H1 (cell line): Measurements from ENCODE around the gene TTC28. TPM values are rescaled to one million over a fixed set of nuclear protein-coding genes. Genes with fewer than 3 reads are reported as not detected.

Experiments used
- CTCF ChIA-PET: fragments of 300-600 bp; sonication (Branson Sonifier 250); formaldehyde crosslinking; loops from one replicate; lab custom pipeline; 2021; ENCODE audit not compliant: partially characterized antibody; lab: Charles Lee
- POLR2A ChIA-PET: fragments of 300-600 bp; sonication (Branson Sonifier 250); formaldehyde crosslinking; loops from one replicate; lab custom pipeline; 2021; ENCODE audit warnings: inconsistent platforms; ENCODE audit not compliant: partially characterized antibody; lab: Charles Lee
- DNase-seq, 2 experiments: peaks; one replicate each; pipeline versions ENCODE4 v3.0.0 to v3.0.0-alpha.2; 2010 to 2022; ENCODE audit warnings: low spot score in 2 of 2, low read depth in 1 of 2, mixed read lengths in 1 of 2
- FAIRE-seq: peaks from 2 replicates; lab custom pipeline; 2011; peaks lifted over from hg19 to GRCh38; lab: Jason Lieb, UNC
- H2AFZ ChIP-seq: 2 replicates; pipeline ENCODE4 v1.8.1; 2012; ENCODE audit warnings: low read length, inconsistent platforms
- H2AK5ac ChIP-seq: 2 replicates; pipeline ENCODE4 v1.6.1; 2013; ENCODE audit warnings: low read depth, low read length
- H2BK120ac ChIP-seq: replicated peaks from 2 replicates; pipeline ENCODE3; 2013; ENCODE audit warnings: low read depth, low read length, inconsistent platforms
- H2BK12ac ChIP-seq: 2 replicates; pipeline ENCODE4 v1.6.1; 2013; ENCODE audit warnings: low read depth, low read length
- H2BK15ac ChIP-seq: 2 replicates; pipeline ENCODE4 v1.6.1; 2013; ENCODE audit warnings: low read length
- H2BK20ac ChIP-seq: 2 replicates; pipeline ENCODE4 v1.6.1; 2013; ENCODE audit warnings: low read length
- H2BK5ac ChIP-seq: 2 replicates; pipeline ENCODE4 v1.6.1; 2013; ENCODE audit warnings: low read depth, low read length
- H3K14ac ChIP-seq: 2 replicates; pipeline ENCODE4 v1.6.1; 2013; ENCODE audit warnings: inconsistent platforms; ENCODE audit not compliant: insufficient read length
- H3K18ac ChIP-seq: 2 replicates; pipeline ENCODE4 v1.6.1; 2013; ENCODE audit warnings: low read length; ENCODE audit errors: extremely low read depth
- H3K23ac ChIP-seq: 2 replicates; pipeline ENCODE4 v1.6.1; 2013; ENCODE audit warnings: inconsistent platforms; ENCODE audit not compliant: insufficient read length
- H3K23me2 ChIP-seq: 2 replicates; pipeline ENCODE4 v1.6.1; 2013; ENCODE audit warnings: low read depth, low read length
- H3K27ac ChIP-seq: 2 replicates; pipeline ENCODE4 v1.6.1; 2011; ENCODE audit warnings: low read depth, low read length, inconsistent platforms
- H3K27me3 ChIP-seq, 4 experiments: replicated peaks in 1 of 4; 1 replicate in 1 of 4; 2 replicates in 3 of 4; pipeline versions ENCODE4 v1.6.1 to v1.8.1; 2011 to 2013; ENCODE audit warnings: low read length in 3 of 4, mild to moderate bottlenecking in 3 of 4, inconsistent platforms in 2 of 4, mixed read lengths in 2 of 4, moderate library complexity in 1 of 4; ENCODE audit not compliant: control insufficient read depth in 3 of 4, insufficient read depth in 3 of 4; ENCODE audit errors: extremely low read depth in 1 of 4
- H3K36me3 ChIP-seq, 4 experiments: 2 replicates each; pipeline versions ENCODE4 v1.6.1 to v1.8.1; 2011 to 2013; ENCODE audit warnings: mild to moderate bottlenecking in 4 of 4, low read length in 3 of 4, moderate library complexity in 2 of 4, control low read depth in 1 of 4, inconsistent platforms in 1 of 4; ENCODE audit not compliant: insufficient read depth in 4 of 4, control insufficient read depth in 2 of 4
- H3K4ac ChIP-seq: replicated peaks from 2 replicates; pipeline ENCODE3; 2013; ENCODE audit warnings: low read length, low read depth, mixed read lengths, inconsistent platforms; ENCODE audit not compliant: insufficient read length
- H3K4me1 ChIP-seq, 4 experiments: replicated peaks in 1 of 4; 1 replicate in 1 of 4; 2 replicates in 3 of 4; pipeline versions ENCODE4 v1.6.1 to v1.8.1; 2011 to 2013; ENCODE audit warnings: low read length in 3 of 4, inconsistent platforms in 2 of 4, mixed read lengths in 1 of 4; ENCODE audit not compliant: insufficient read depth in 4 of 4, control insufficient read depth in 3 of 4
- H3K4me2 ChIP-seq, 2 experiments: 2 replicates each; pipeline versions ENCODE4 v1.6.1 to v1.8.1; 2011 to 2013; ENCODE audit warnings: low read depth in 2 of 2, low read length in 2 of 2, control low read depth in 1 of 2, inconsistent platforms in 1 of 2, mild to moderate bottlenecking in 1 of 2; ENCODE audit not compliant: insufficient read depth in 1 of 2
- H3K4me3 ChIP-seq, 4 experiments: fragments of 200-600, 300-600 bp in 1 of 4; sonication (generic), shearing (Covaris generic), sonication (Bioruptor Twin) in 1 of 4; 2 replicates each; pipeline versions ENCODE4 v1.5.1 to v1.8.1; 2011 to 2016; ENCODE audit warnings: low read length in 4 of 4, low read depth in 3 of 4, control low read depth in 2 of 4, inconsistent platforms in 2 of 4, mild to moderate bottlenecking in 2 of 4, mixed read lengths in 1 of 4, moderate library complexity in 1 of 4; ENCODE audit not compliant: insufficient read depth in 2 of 4; ENCODE audit errors: extremely low read depth in 1 of 4
- H3K56ac ChIP-seq: replicated peaks from 2 replicates; pipeline ENCODE3; 2013; ENCODE audit warnings: low read depth, mild to moderate bottlenecking, mixed read lengths, low read length, inconsistent platforms; ENCODE audit not compliant: insufficient read length
- H3K79me1 ChIP-seq: 2 replicates; pipeline ENCODE4 v1.6.1; 2013; ENCODE audit warnings: low read depth, low read length, control low read depth
- H3K79me2 ChIP-seq, 2 experiments: 2 replicates each; pipeline versions ENCODE4 v1.6.1 to v1.8.1; 2012 to 2013; ENCODE audit warnings: low read length in 2 of 2, mild to moderate bottlenecking in 2 of 2, inconsistent platforms in 1 of 2; ENCODE audit not compliant: insufficient read depth in 2 of 2, control insufficient read depth in 1 of 2
- H3K9ac ChIP-seq, 4 experiments: replicated peaks in 1 of 4; 1 replicate in 1 of 4; 2 replicates in 3 of 4; pipeline versions ENCODE4 v1.6.1 to v1.8.1; 2011 to 2013; ENCODE audit warnings: low read depth in 3 of 4, low read length in 3 of 4, control low read depth in 2 of 4, mild to moderate bottlenecking in 2 of 4, moderate library complexity in 2 of 4, inconsistent platforms in 1 of 4; ENCODE audit errors: extremely low read depth in 1 of 4
- H3K9me3 ChIP-seq, 2 experiments: 2 replicates each; pipeline versions ENCODE4 v1.6.1 to v1.8.1; 2012 to 2013; ENCODE audit warnings: mild to moderate bottlenecking in 2 of 2, moderate library complexity in 2 of 2, control low read depth in 1 of 2, inconsistent platforms in 1 of 2, low read depth in 1 of 2, low read length in 1 of 2, mixed read lengths in 1 of 2; ENCODE audit not compliant: insufficient read depth in 2 of 2
- H4K20me1 ChIP-seq, 2 experiments: replicated peaks in 1 of 2; 2 replicates each; pipeline versions ENCODE3 to v1.8.1; 2011 to 2013; ENCODE audit warnings: inconsistent platforms in 2 of 2, low read length in 2 of 2, mild to moderate bottlenecking in 1 of 2; ENCODE audit not compliant: insufficient read depth in 2 of 2, control insufficient read depth in 1 of 2
- H4K5ac ChIP-seq: 2 replicates; pipeline ENCODE4 v1.6.1; 2013; ENCODE audit warnings: low read length, low read depth, mixed read lengths, inconsistent platforms; ENCODE audit not compliant: insufficient read length
- H4K8ac ChIP-seq: 2 replicates; pipeline ENCODE4 v1.8.0; 2013; ENCODE audit warnings: mild to moderate bottlenecking, moderate library complexity, low read length, inconsistent platforms; ENCODE audit not compliant: insufficient read depth; ENCODE audit errors: extremely low read depth
- H4K91ac ChIP-seq: replicated peaks from 2 replicates; pipeline ENCODE3; 2013; ENCODE audit warnings: low read length, mixed read lengths, inconsistent platforms; ENCODE audit not compliant: insufficient read length
- RAD21 ChIP-seq, 2 experiments: IDR thresholded peaks in 1 of 2; conservative IDR thresholded peaks in 1 of 2; 2 replicates each; pipeline ENCODE4 v1.6.1; 2011; ENCODE audit warnings: low read depth in 2 of 2, low read length in 2 of 2, improper control_type of control experiment in 1 of 2, inconsistent platforms in 1 of 2, mild to moderate bottlenecking in 1 of 2, moderate library complexity in 1 of 2
- TCF12 ChIP-seq: IDR thresholded peaks from 2 replicates; pipeline ENCODE4 v1.6.1; 2011; ENCODE audit warnings: low read depth, mild to moderate bottlenecking, low read length
- WGBS, 2 experiments: shearing (Covaris generic) in 1 of 2; methylation state at CpG; one replicate each; pipeline versions ENCODE4 v1.1.6 to v1.1.7; 2013 to 2015; ENCODE audit warnings: low lambda C conversion rate in 2 of 2, mixed read lengths in 2 of 2, inconsistent platforms in 1 of 2, low coverage in 1 of 2, missing lambda C conversion rate in 1 of 2; ENCODE audit not compliant: insufficient replicate concordance in 2 of 2, insufficient coverage in 1 of 2, insufficient read length in 1 of 2; ENCODE audit errors: extremely low coverage in 1 of 2, missing lambda C conversion rate in 1 of 2; 5-methylcytosine and 5-hydroxymethylcytosine counted together
- polyA plus RNA-seq, 7 experiments: library from polyadenylated mRNA; depleted of rRNA in 3 of 7; stranded (reverse) in 5 of 7; unstranded in 2 of 7; fragments of >200 nt in 5 of 7; fragments of 200-250 nt in 2 of 7; gene quantifications; 1 replicate in 5 of 7; 2 replicates in 1 of 7; 4 replicates in 1 of 7; pipeline versions ENCODE4 v1.2.1 to v1.2.3, GENCODE V29; 2011 to 2013; ENCODE audit warnings: missing spikeins in 2 of 7, mixed read lengths in 2 of 7
- total RNA-seq: library from RNA; stranded (reverse); fragmentation: NEBNext Ultra II Directional; extraction: Animal tissue kit (Norgen Biotek cat#: 25700); gene quantifications from 2 replicates; pipeline ENCODE4 v1.2.1, GENCODE V29; 2021

Gene TTC28
- total and polyA plus RNA-seq, 2 of the 8 experiments (the other 6 are each of a cell fraction or from before 2014, with no cell fraction given): 2.6 to 12.6 TPM

- Histone ChIP-seq H3K23me2 (no peaks in the 10 kb centered on the region), H2BK20ac (no peak overlapping the region), H3K14ac (no peak overlapping the region), H3K4me2 (no peak overlapping the region), H3K56ac (no peak overlapping the region), H2BK5ac (no peak overlapping the region), H3K4me3 (no peak overlapping the region), H4K91ac (no peak overlapping the region), H3K79me2 (no peaks in the 10 kb centered on the region), H3K4ac (no peak overlapping the region), H2AK5ac (no peak overlapping the region), H3K9ac (no peak overlapping the region), H2BK120ac (no peak overlapping the region), H4K8ac (no peak overlapping the region), H2AFZ (no peak overlapping the region), H3K79me1 (no peaks in the 10 kb centered on the region), H3K9me3 (no peaks in the 10 kb centered on the region), H3K23ac (no peak overlapping the region), H3K36me3 (no peaks in the 10 kb centered on the region), H4K5ac (no peak overlapping the region), H2BK12ac (no peak overlapping the region), H3K4me1 (no peaks in the 10 kb centered on the region), H4K20me1 (no peaks in the 10 kb centered on the region), H3K18ac (no peak overlapping the region), H3K27me3 (no peaks in the 10 kb centered on the region), H2BK15ac (no peak overlapping the region), H3K27ac (no peak overlapping the region)
- FAIRE-seq (no peak), DNase-seq (no peak)
- TF ChIP-seq TCF12: no peak
- no peak for TF ChIP-seq RAD21 (IDR thresholded peaks at IDR 0.05 in 1 of 2, conservative IDR thresholded peaks at IDR 0.05 in 1 of 2; ENCODE audit: low read depth in 2 of 2, low read length in 2 of 2)
- WGBS, 2 experiments: 93% methylated on average over 1 of the region's 1 CpG; no CpG with 5 or more reads in 1 of the 2 experiments
- ChIA-PET POLR2A (no interaction called here), CTCF (interaction anchor here (1.1 to 2.8 kb wide), 4 partner anchors 18 to 349 kb away, joined by 3 to 9 read pairs (median 4); no protein-coding TSS in a partner anchor)
Measured at GRCh38 chr22:28093711-28094110, 585.9 kb downstream of the TTC28 start.
